Suprapubic skin (tissue), 4 donors: ENCODE results near the gene NDUFV3. TPM values are rescaled to one million over a fixed set of nuclear protein-coding genes. Genes with fewer than 3 reads are reported as not detected.

Source experiments
- DNase-seq, 2 donors: peaks; one replicate each; pipeline ENCODE4 v3.0.0-alpha.2; 2019; ENCODE audit warnings: low spot score in 2 of 2
- H3K27ac ChIP-seq: fragments of 200-600 bp; sonication (generic); one replicate; pipeline ENCODE4 v1.5.1; 2019
- H3K27me3 ChIP-seq: fragments of 200-600 bp; sonication (generic); one replicate; pipeline ENCODE4 v1.5.1; 2019
- H3K36me3 ChIP-seq: fragments of 200-600 bp; sonication (generic); one replicate; pipeline ENCODE4 v1.5.1; 2019
- H3K4me1 ChIP-seq: fragments of 200-600 bp; sonication (generic); one replicate; pipeline ENCODE4 v1.5.1; 2019
- H3K4me3 ChIP-seq: fragments of 200-600 bp; sonication (generic); one replicate; pipeline ENCODE4 v1.5.1; 2019; ENCODE audit warnings: mild to moderate bottlenecking
- H3K9me3 ChIP-seq: fragments of 200-600 bp; sonication (generic); one replicate; pipeline ENCODE4 v1.5.1; 2019
- CTCF ChIP-seq, 2 donors: fragments of 200-600 bp in 1 of 2; fragments of 450-650 bp in 1 of 2; sonication (generic) in 1 of 2; IDR thresholded peaks; one replicate each; pipeline ENCODE4 v1.5.1; 2016 to 2019; ENCODE audit warnings: antibody characterized with exemption in 2 of 2, mild to moderate bottlenecking in 1 of 2, moderate library complexity in 1 of 2
- EP300 ChIP-seq: sonication (generic); formaldehyde crosslinking; IDR thresholded peaks from one replicate; pipeline ENCODE4 v1.6.1; 2017; ENCODE audit warnings: antibody characterized with exemption
- POLR2A ChIP-seq, 2 donors: fragments of 450-650 bp; IDR thresholded peaks; one replicate each; pipeline ENCODE4 v1.6.1; 2017; ENCODE audit warnings: antibody characterized with exemption in 2 of 2, mild to moderate bottlenecking in 2 of 2, moderate library complexity in 2 of 2
- POLR2AphosphoS5 ChIP-seq, 3 donors: sonication (generic); formaldehyde crosslinking; IDR thresholded peaks; one replicate each; pipeline ENCODE4 v1.6.1; 2017; ENCODE audit warnings: antibody characterized with exemption in 3 of 3
- WGBS: methylation state at CpG from one replicate; pipeline ENCODE4 v1.1.5; 2018; 5-methylcytosine and 5-hydroxymethylcytosine counted together
- total RNA-seq, 4 donors: library from RNA; depleted of rRNA; stranded (reverse); fragments of >200 nt; gene quantifications; one replicate each; pipeline ENCODE4 v1.1.0, GENCODE V29; 2016

The NDUFV3 gene
- total RNA-seq, 4 donors from 2014 or later = 44.1 to 69.3 (median 60.0) TPM

GRCh38 chr21:42851812-42852665 is 41.1 kb upstream of the NDUFV3 start:
- Histone ChIP-seq H3K36me3 (peaks cover 94% of the 10 kb centered on the region), H3K27me3 (no peaks in the 10 kb centered on the region), H3K27ac (no peak overlapping the region), H3K4me1 (no peaks in the 10 kb centered on the region), H3K9me3 (no peaks in the 10 kb centered on the region), H3K4me3 (no peak overlapping the region)
- DNase-seq = no peak
- WGBS = 89% methylated on average over 14 of the region's 19 CpGs
- TF ChIP-seq EP300 (no peak), POLR2A (IDR thresholded peaks at IDR 0.05) (no peak), CTCF (IDR thresholded peaks at IDR 0.05) (no peak), POLR2AphosphoS5 (IDR thresholded peaks at IDR 0.05) (no peak)

GRCh38 chr21:42852925-42853570 is 40.1 kb upstream of the NDUFV3 start:
- no peaks in the 10 kb centered on the region for H3K4me1 ChIP-seq
- TF ChIP-seq EP300 (no peak), POLR2A (IDR thresholded peaks at IDR 0.05) (no peak), POLR2AphosphoS5 (IDR thresholded peaks at IDR 0.05) (no peak), CTCF (IDR thresholded peaks at IDR 0.05) (no peak)
- WGBS = 97% methylated on average over 11 of the region's 20 CpGs
- H3K27ac ChIP-seq = no peak overlapping the region
- DNase-seq = no peak
- H3K9me3 ChIP-seq = no peaks in the 10 kb centered on the region
- peaks cover 92% of the 10 kb centered on the region for H3K36me3 ChIP-seq
- H3K27me3 ChIP-seq = no peaks in the 10 kb centered on the region
- no peak overlapping the region for H3K4me3 ChIP-seq

- 96% methylated on average over 9 of the region's 20 CpGs for WGBS
- H3K4me1 ChIP-seq = no peaks in the 10 kb centered on the region
- no peak overlapping the region for H3K4me3 ChIP-seq
- no peak overlapping the region for H3K27ac ChIP-seq
- H3K27me3 ChIP-seq = no peaks in the 10 kb centered on the region
- no peaks in the 10 kb centered on the region for H3K9me3 ChIP-seq
- no peak for DNase-seq
- no peak for TF ChIP-seq CTCF (IDR thresholded peaks at IDR 0.05)
- no peak for TF ChIP-seq POLR2AphosphoS5 (IDR thresholded peaks at IDR 0.05)
- TF ChIP-seq EP300 = no peak
- TF ChIP-seq POLR2A (IDR thresholded peaks at IDR 0.05) = no peak
- H3K36me3 ChIP-seq = peaks cover 95% of the 10 kb centered on the region
Measured at GRCh38 chr21:42853621-42854020, 39.5 kb upstream of the NDUFV3 start.

GRCh38 chr21:42854246-42855010 is 38.7 kb upstream of the NDUFV3 start:
- no peak for TF ChIP-seq POLR2A (IDR thresholded peaks at IDR 0.05)
- TF ChIP-seq EP300 = no peak
- no peak for TF ChIP-seq CTCF (IDR thresholded peaks at IDR 0.05)
- no peak for TF ChIP-seq POLR2AphosphoS5 (IDR thresholded peaks at IDR 0.05)
- Histone ChIP-seq H3K4me1 (no peaks in the 10 kb centered on the region), H3K27me3 (no peaks in the 10 kb centered on the region), H3K36me3 (peaks cover 97% of the 10 kb centered on the region), H3K4me3 (no peak overlapping the region), H3K9me3 (no peaks in the 10 kb centered on the region), H3K27ac (no peak overlapping the region)
- WGBS = 95% methylated on average over 21 of the region's 28 CpGs
- DNase-seq = no peak
